CD4-positive, alpha-beta T cell treated with Interleukin-12 subunit alpha and Interleukin-12 subunit beta, for 1 hour (primary cell): Measurements from ENCODE around the gene RBMS1.
"Not testable (repeated sequence)": the region's sequence is repeated elsewhere in the genome, so short reads cannot be mapped to it uniquely, and the experiment has no call there.

Experiments used
- DNase-seq: peaks from one replicate; pipeline ENCODE4 v3.0.0-alpha.2; 2020

Gene RBMS1

GRCh38 chr2:160501370-160501769 is 7.8 kb upstream of the RBMS1 start:
- DNase-seq = no peak

GRCh38 chr2:160499865-160500264 is 6.3 kb upstream of the RBMS1 start:
- no peak for DNase-seq

- DNase-seq = no peak
Measured at GRCh38 chr2:160498137-160498536, 4.5 kb upstream of the RBMS1 start.

DNA sequence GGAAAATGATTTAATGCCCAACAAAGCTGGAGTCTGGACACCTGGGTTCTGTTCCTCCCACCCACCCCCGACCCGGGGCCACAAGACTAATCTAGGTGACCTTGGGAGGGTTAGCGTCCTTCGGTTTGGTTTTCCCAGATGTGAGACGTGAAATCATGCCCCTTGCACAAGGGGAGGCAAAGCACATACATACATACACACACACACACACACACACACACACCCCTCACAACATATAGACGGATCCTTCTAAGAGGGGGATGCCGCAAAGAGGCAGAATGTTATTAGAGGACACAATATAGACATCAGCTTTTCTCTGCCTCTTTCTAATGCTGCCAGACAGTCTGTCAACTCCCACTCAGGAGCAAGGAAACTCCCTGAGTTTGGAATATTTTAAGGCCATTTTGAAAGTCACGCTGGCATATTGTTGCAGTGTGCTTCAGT is 616 bp upstream of the RBMS1 start:
- no peak for DNase-seq

DNA sequence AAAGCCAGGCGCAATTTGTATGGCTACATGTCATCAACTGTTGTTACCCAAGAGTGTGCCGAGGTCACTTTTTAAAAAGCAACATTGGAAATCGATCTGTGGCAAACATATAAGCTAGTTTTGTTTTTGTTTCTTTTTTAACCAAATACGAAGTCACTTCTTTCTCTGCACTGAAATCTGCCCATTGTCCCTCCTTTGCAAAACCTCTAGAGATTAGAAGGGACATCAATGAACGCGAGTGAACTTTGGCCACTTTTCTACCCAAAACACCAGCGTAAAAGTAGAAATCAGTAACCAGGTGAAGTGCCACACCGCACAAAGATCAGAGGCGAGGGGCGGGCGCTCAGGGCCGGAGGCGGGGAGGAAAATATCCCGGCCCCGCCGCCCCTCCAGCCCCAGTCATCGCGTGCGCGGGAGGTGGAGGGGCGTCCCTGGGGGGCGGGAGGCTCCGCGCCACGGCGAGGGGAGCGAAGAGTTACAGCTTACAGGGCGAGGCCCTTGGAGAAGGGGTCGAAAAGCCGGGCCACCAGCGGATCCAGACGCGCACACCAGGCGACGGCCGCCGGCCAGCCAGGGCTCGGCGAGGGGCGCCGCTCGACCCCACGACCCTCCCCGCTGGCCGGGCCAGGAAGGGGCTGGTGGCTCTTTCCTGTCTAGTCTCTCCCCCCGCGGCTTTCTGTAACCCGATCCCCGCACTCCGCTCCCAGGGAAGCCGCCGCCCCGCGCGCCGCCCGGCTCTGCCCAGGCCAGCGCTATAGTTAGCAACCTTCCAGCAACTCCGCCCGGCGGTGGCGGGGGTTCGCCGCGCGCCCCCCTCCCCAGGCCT is 993 bp downstream of the RBMS1 start:
- peak; percentile 60 for DNase-seq

GRCh38 chr2:160491911-160492371 is 1.7 kb downstream of the RBMS1 start:
- no peak for DNase-seq

DNA sequence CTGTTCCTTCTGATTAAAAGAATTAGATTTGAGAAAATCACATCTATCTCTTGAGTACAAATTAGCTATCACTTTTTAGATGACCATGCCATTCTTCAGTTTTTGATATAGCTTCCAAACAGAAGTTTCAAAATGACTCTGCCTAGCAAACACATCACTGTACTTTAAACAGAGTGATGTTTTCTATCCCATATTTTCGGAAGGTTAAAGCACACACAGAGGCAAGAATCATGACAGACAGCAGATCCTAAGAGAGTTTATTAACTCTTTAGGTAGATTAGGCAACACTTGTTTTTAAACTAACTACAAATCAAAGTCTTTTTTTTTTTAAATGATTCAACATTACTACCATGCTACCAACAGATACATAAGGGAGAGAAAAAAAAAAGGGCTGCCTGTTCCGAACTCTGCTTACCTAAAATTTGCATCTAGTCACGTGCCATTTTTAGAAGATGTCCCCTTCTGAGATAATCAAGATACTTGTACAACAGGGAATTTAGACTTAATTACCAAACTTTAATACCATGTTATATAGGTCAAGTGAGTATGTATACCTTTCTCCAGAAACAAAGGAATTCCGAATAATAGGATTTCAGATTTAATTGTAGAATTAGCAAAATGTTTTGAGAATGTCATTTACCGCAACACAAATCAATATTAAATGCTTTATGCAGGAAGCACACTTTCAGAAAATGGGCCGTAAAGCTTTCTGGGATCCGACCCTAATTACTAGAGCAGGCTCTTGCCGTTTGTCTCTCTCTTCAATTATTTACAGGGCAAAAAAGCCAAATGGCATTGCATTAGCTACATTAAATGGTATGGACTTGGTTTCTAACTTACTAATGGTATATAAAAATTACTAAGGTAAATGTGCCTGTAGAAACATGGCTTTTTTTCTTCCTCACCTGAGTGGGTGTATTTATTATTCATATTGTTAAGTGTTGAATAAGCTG is 2.6 kb downstream of the RBMS1 start:
- DNase-seq = no peak

- no peak for DNase-seq
Measured at GRCh38 chr2:160489111-160489510, 4.5 kb downstream of the RBMS1 start.

GRCh38 chr2:160488289-160488688 is 5.3 kb downstream of the RBMS1 start:
- not testable (repeated sequence) for DNase-seq

- no peak for DNase-seq
Measured at GRCh38 chr2:160486341-160486740, 7.3 kb downstream of the RBMS1 start.

- DNase-seq = peak; percentile 35
Measured at GRCh38 chr2:160484859-160485520, 8.6 kb downstream of the RBMS1 start.

- DNase-seq = peak; percentile 72
Measured at GRCh38 chr2:160482673-160483072, 10.9 kb downstream of the RBMS1 start.

GRCh38 chr2:160479269-160479668 is 14.3 kb downstream of the RBMS1 start:
- no peak for DNase-seq

DNA sequence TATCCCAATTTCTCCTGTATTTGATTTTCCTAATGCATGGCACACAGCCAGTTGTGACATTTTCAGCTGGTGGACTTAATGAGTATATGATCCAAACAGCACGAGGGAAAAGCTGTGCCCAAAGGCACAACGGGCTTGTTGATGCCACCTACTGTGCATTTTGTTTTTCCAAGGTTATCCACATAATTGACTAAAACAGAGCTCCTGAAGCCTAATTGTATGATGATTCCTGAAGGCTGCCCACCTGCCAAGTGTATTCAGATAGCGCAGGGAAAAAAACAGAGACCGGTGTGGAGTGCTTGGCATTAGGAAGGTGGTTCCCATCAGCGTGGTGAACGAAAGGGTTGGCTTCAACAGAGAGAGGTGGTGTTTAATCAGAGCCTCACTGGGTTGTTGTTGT is 14.9 kb downstream of the RBMS1 start:
- DNase-seq = no peak

DNA sequence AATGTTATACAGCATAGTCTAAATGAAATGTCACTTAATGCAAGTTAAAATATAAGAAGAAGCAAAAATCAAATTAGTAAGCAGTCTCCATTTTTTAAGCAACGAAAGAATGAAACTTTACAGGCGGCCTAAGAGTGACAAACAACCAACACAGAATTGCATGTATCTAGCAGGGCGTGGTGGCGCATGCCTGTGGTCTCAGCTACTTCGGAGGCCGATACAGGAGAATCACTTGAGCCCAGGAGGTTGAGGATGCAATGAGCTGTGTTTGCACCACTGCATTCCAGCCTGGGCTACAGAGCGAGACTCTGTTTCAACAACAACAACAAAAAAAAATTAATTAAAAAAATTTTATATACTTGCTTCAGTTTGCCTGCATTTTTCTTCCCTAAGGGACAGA is 16.6 kb downstream of the RBMS1 start:
- no peak for DNase-seq

- DNase-seq = no peak
Measured at GRCh38 chr2:160474891-160475787, 18.5 kb downstream of the RBMS1 start.

- peak; percentile 43 for DNase-seq
Measured at GRCh38 chr2:160474319-160474645, 19.3 kb downstream of the RBMS1 start.

DNA sequence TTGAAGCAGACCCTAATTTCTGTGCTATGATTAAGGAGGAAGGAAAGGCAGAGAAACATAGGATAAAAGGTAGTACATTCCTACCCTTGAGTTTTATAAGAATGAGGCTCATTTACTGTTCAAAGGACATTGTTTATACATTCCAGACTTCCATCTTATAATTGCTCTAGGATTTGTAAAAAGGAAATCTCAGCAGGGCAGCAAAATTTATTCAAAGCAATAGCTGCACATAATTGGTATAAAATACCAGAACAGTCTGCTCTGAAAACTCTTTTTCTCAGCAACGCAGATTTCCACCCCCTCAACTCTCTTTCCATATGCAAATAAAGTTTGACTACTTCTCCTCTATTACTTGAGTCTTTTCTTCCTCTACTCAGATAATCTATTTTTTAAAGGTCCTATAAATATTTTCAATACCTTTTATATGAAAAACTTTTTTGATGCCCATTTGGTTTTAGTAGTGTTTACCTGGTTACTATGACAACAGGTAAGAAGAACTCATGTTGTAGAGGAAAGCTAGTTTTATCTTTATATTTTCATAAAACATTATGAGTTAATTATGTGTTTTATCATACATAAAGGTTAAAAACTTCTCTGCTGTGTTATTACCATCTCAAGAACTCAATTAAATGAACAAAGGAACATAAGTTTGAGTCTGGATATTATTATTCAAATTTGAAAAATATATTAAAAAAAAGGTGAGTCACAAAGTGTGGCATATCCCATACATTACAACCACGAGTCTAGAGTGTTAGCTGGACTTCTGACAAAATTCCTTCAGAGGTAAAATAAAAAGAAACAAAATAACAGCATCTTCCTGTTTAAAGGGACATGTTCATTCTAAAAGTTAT is 19.9 kb downstream of the RBMS1 start:
- no peak for DNase-seq

GRCh38 chr2:160472839-160473251 is 20.8 kb downstream of the RBMS1 start:
- DNase-seq = no peak

- DNase-seq = peak; percentile 46
Measured at GRCh38 chr2:160471950-160472349, 21.7 kb downstream of the RBMS1 start.

- DNase-seq = no peak
Measured at GRCh38 chr2:160469621-160470204, 23.9 kb downstream of the RBMS1 start.
